ENCODE results near the gene ETV2.

DNA sequence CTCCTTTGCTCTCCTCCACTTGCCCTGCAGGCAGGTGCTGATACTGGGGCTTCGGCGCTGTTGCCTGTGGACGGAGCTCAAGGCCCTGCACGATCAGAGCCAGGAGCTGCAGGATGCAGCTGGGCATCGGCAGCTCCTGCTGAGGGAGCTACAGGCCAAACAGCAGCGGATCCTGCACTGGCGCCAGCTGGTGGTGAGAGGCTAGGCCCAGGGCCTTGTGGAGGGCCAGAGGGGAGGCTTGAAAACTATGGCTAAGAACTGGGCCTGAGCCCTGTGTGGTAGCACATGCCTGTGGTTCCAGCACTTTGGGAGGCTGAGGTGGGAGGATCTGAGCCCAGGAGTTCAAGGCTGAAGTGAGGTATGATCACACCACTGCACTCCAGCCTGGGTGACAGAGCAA is 22.7 kb upstream of the ETV2 start:
- TF ChIP-seq, protein P1, sequence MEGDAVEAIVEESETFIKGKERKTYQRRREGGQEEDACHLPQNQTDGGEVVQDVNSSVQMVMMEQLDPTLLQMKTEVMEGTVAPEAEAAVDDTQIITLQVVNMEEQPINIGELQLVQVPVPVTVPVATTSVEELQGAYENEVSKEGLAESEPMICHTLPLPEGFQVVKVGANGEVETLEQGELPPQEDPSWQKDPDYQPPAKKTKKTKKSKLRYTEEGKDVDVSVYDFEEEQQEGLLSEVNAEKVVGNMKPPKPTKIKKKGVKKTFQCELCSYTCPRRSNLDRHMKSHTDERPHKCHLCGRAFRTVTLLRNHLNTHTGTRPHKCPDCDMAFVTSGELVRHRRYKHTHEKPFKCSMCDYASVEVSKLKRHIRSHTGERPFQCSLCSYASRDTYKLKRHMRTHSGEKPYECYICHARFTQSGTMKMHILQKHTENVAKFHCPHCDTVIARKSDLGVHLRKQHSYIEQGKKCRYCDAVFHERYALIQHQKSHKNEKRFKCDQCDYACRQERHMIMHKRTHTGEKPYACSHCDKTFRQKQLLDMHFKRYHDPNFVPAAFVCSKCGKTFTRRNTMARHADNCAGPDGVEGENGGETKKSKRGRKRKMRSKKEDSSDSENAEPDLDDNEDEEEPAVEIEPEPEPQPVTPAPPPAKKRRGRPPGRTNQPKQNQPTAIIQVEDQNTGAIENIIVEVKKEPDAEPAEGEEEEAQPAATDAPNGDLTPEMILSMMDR (IDR thresholded peaks at IDR 0.05; ENCODE audit: insufficient read depth, low read length, poor library complexity, severe bottlenecking): no peak
- TF ChIP-seq EZH2phosphoT487 (conservative IDR thresholded peaks at IDR 0.05; ENCODE audit: low read length): no peak
